Spleen (tissue), 7 donors: ENCODE results near the gene POU2F1.

Source experiments
- POLR2A ChIP-seq, 3 donors: fragments of 450-650 bp; IDR thresholded peaks; one replicate each; pipeline ENCODE4 v1.5.1; 2017; ENCODE audit warnings: antibody characterized with exemption in 3 of 3, mild to moderate bottlenecking in 1 of 3
- TF ChIP-seq, protein P1 (sequence below), 11 experiments: fragments of 200-600 bp in 7 of 11; fragments of 450-650 bp in 4 of 11; sonication (generic) in 4 of 11; IDR thresholded peaks in 8 of 11; conservative IDR thresholded peaks in 3 of 11; 1 replicate in 7 of 11; 2 replicates in 4 of 11; pipeline versions ENCODE4 v1.4.0 to v1.8.0; 2016 to 2021; ENCODE audit warnings: antibody characterized with exemption in 11 of 11, inconsistent platforms in 4 of 11, mild to moderate bottlenecking in 1 of 11
- donor health status: DM: no; HTN: no; CAD: no; lungs with moderate emphysema.
- donor health status: DM: no; HTN: no; CAD: no.
- donor health status: DM: no; HTN: no; CAD: no.

DNA sequence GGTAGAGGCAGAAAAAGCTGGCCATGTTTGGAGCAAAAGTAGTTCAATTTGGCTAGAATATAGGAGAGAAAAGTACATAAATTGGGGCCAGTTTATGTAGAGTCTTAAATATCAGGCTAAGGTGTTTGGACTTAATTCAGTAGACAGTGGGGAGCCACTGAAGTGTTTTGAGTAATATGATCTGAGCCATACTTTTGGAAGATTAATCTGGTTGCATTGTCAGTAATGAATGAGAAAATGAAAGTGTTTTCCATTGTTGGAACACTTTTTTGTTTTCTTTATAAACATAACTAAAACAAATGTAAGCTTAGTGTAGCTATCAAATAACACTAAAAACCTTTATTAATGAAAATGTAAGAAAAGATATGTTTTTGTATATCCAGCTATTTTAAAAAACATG, 42.1 kb downstream of the POU2F1 start:
- TF ChIP-seq, protein P1, sequence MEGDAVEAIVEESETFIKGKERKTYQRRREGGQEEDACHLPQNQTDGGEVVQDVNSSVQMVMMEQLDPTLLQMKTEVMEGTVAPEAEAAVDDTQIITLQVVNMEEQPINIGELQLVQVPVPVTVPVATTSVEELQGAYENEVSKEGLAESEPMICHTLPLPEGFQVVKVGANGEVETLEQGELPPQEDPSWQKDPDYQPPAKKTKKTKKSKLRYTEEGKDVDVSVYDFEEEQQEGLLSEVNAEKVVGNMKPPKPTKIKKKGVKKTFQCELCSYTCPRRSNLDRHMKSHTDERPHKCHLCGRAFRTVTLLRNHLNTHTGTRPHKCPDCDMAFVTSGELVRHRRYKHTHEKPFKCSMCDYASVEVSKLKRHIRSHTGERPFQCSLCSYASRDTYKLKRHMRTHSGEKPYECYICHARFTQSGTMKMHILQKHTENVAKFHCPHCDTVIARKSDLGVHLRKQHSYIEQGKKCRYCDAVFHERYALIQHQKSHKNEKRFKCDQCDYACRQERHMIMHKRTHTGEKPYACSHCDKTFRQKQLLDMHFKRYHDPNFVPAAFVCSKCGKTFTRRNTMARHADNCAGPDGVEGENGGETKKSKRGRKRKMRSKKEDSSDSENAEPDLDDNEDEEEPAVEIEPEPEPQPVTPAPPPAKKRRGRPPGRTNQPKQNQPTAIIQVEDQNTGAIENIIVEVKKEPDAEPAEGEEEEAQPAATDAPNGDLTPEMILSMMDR (IDR thresholded peaks at IDR 0.05 in 8 of 11, conservative IDR thresholded peaks at IDR 0.05 in 3 of 11): no peak
- TF ChIP-seq POLR2A (IDR thresholded peaks at IDR 0.05): no peak
